PC-3 (cell line): ENCODE measurements around the gene MIA. TPM values are rescaled to one million over a fixed set of nuclear protein-coding genes. Genes with fewer than 3 reads are reported as not detected.

Experiments
- ATAC-seq: fragments of 200-7000 bp; cut with Tn5 transposase; 2 replicates; pipeline ENCODE4 v1.9.1; 2020; ENCODE audit warnings: mild to moderate bottlenecking, moderate library complexity
- BruUV-seq: library from RNA; stranded (reverse); fragments of 400-500 nt; replicated peaks from 2 replicates; lab custom pipeline; 2021; lab: Mats Ljungman, UMichigan
- CTCF ChIA-PET: fragments of 300-600 bp; sonication (Branson Sonifier 250); formaldehyde crosslinking; loops from one replicate; lab custom pipeline; 2022; ENCODE audit warnings: antibody characterized with exemption; lab: Charles Lee
- POLR2A ChIA-PET: fragments of 300-600 bp; sonication (Branson Sonifier 250); formaldehyde crosslinking; loops from one replicate; lab custom pipeline; 2022; ENCODE audit warnings: antibody characterized with exemption; ENCODE audit not compliant: unreplicated experiment; lab: Charles Lee
- DNase-seq: peaks from one replicate; pipeline ENCODE4 v3.0.0-alpha.2; 2015
- H2AFZ ChIP-seq: fragments of 300-600 bp; sonication (generic); 2 replicates; pipeline ENCODE4 v1.6.0; 2016; ENCODE audit warnings: antibody characterized with exemption, low read length
- H3F3A ChIP-seq: fragments of 300-600 bp; sonication (generic); one replicate; pipeline ENCODE4 v1.6.0; 2017; ENCODE audit warnings: antibody characterized with exemption, low read length, control low read depth, mild to moderate bottlenecking; ENCODE audit not compliant: unreplicated experiment
- H3K27ac ChIP-seq: fragments of 300-600 bp; sonication (generic); 2 replicates; pipeline ENCODE4 v1.5.1; 2016; ENCODE audit warnings: mild to moderate bottlenecking, low read length
- H3K27me3 ChIP-seq: fragments of 300-600 bp; sonication (generic); 2 replicates; pipeline ENCODE4 v1.6.1; 2016; ENCODE audit warnings: low read length, mixed read lengths
- H3K36me3 ChIP-seq: fragments of 300-600 bp; sonication (generic); 2 replicates; pipeline ENCODE4 v1.6.1; 2016; ENCODE audit warnings: low read depth, mixed run types, low read length, mixed read lengths
- H3K4me1 ChIP-seq: fragments of 300-600 bp; sonication (generic); 2 replicates; pipeline ENCODE4 v1.5.1; 2016; ENCODE audit warnings: low read length; ENCODE audit not compliant: insufficient read depth
- H3K4me2 ChIP-seq: fragments of 300-600 bp; sonication (generic); 2 replicates; pipeline ENCODE4 v1.6.0; 2016; ENCODE audit warnings: low read length
- H3K4me3 ChIP-seq: fragments of 300-600 bp; sonication (generic); 2 replicates; pipeline ENCODE4 v1.5.1; 2016; ENCODE audit warnings: mild to moderate bottlenecking, low read length, mixed read lengths
- H3K79me2 ChIP-seq: fragments of 300-600 bp; sonication (generic); 2 replicates; pipeline ENCODE4 v1.6.1; 2017; ENCODE audit warnings: low read length, mixed read lengths
- H3K9ac ChIP-seq: fragments of 300-600 bp; sonication (generic); 2 replicates; pipeline ENCODE4 v1.6.0; 2016; ENCODE audit warnings: mild to moderate bottlenecking, low read length
- H3K9me2 ChIP-seq: fragments of 300-600 bp; sonication (generic); replicated peaks from 2 replicates; pipeline ENCODE4 v1.6.1; 2016; ENCODE audit warnings: mixed run types, low read length, mixed read lengths
- H3K9me3 ChIP-seq: fragments of 300-600 bp; sonication (generic); 2 replicates; pipeline ENCODE4 v1.6.1; 2016; ENCODE audit warnings: low read length, mixed read lengths
- H4K20me1 ChIP-seq: fragments of 300-600 bp; sonication (generic); 2 replicates; pipeline ENCODE4 v1.6.1; 2016; ENCODE audit warnings: low read length, mixed read lengths
- CTCF ChIP-seq: fragments of 300-600 bp; sonication (generic); conservative IDR thresholded peaks from 2 replicates; pipeline ENCODE4 v1.5.1; 2017; ENCODE audit warnings: antibody characterized with exemption, low read depth, mild to moderate bottlenecking, low read length
- EZH2 ChIP-seq: fragments of 300-600 bp; sonication (generic); IDR thresholded peaks from one replicate; pipeline ENCODE4 v1.6.1; 2017; ENCODE audit warnings: antibody characterized with exemption, mild to moderate bottlenecking, low read length; ENCODE audit not compliant: unreplicated experiment
- EZH2phosphoT487 ChIP-seq: fragments of 300-600 bp; sonication (generic); IDR thresholded peaks from 2 replicates; pipeline ENCODE4 v1.6.1; 2018; ENCODE audit warnings: mild to moderate bottlenecking, antibody characterized with exemption, low read length, borderline replicate concordance
- intact Hi-C: fragments of 100-400 bp; cut with micrococcal nuclease; formaldehyde crosslinking; loops from 2 replicates; pipeline ENCODE4 v1.9.0; 2023
- total RNA-seq: library from RNA; depleted of rRNA; stranded (reverse); fragments of >200 nt; gene quantifications from 2 replicates; pipeline ENCODE4 v1.2.3, GENCODE V29; 2014

Gene MIA
- total RNA-seq, 1 experiment from 2014 or later, result not detected

- no TSS peak for BruUV-seq
- Histone ChIP-seq H3K4me1 (no peaks in the 10 kb centered on the region), H3K4me3 (no peak overlapping the region), H3F3A (no peaks in the 10 kb centered on the region), H3K9me3 (no peaks in the 10 kb centered on the region), H3K9me2 (no peaks in the 10 kb centered on the region), H3K79me2 (no peaks in the 10 kb centered on the region), H3K9ac (no peak overlapping the region), H2AFZ (no peak overlapping the region), H3K27me3 (no peaks in the 10 kb centered on the region), H4K20me1 (no peaks in the 10 kb centered on the region), H3K36me3 (peaks cover 22% of the 10 kb centered on the region), H3K27ac (no peak overlapping the region), H3K4me2 (no peak overlapping the region)
- intact Hi-C loops, result no loop called here
- no peak for TF ChIP-seq EZH2
- TF ChIP-seq CTCF, result no peak
- no peak for TF ChIP-seq EZH2phosphoT487
- DNase-seq, result no peak
- ChIA-PET POLR2A (no interaction called here), CTCF (no interaction called here)
- no peak for ATAC-seq
These were observed 42.2 kb upstream of the MIA start for GRCh38 chr19:40733149-40733548.

GRCh38 chr19:40735013-40735771, 40.1 kb upstream of the MIA start:
- no peak overlapping the region for H3K9ac ChIP-seq
- H3K9me2 ChIP-seq, result no peaks in the 10 kb centered on the region
- ATAC-seq (no peak), DNase-seq (no peak)
- H3K4me2 ChIP-seq, result no peak overlapping the region
- no peak overlapping the region for H2AFZ ChIP-seq
- H3K27ac ChIP-seq, result no peak overlapping the region
- ChIA-PET POLR2A (no interaction called here), CTCF (no interaction called here)
- H3K27me3 ChIP-seq, result no peaks in the 10 kb centered on the region
- intact Hi-C loops, result no loop called here
- BruUV-seq, result no TSS peak
- H3K4me1 ChIP-seq, result no peaks in the 10 kb centered on the region
- no peaks in the 10 kb centered on the region for H3K79me2 ChIP-seq
- no peaks in the 10 kb centered on the region for H3K9me3 ChIP-seq
- peaks cover 19% of the 10 kb centered on the region for H3K36me3 ChIP-seq
- TF ChIP-seq CTCF (no peak), EZH2 (no peak), EZH2phosphoT487 (no peak)
- H3F3A ChIP-seq, result no peaks in the 10 kb centered on the region
- H3K4me3 ChIP-seq, result no peak overlapping the region
- no peaks in the 10 kb centered on the region for H4K20me1 ChIP-seq

GRCh38 chr19:40736661-40737060, 38.7 kb upstream of the MIA start:
- CTCF ChIA-PET, result no interaction called here
- Histone ChIP-seq H3K79me2 (no peaks in the 10 kb centered on the region), H3K27ac (no peak overlapping the region), H3K9ac (no peak overlapping the region), H3K9me3 (no peaks in the 10 kb centered on the region), H3K4me2 (no peak overlapping the region), H4K20me1 (no peaks in the 10 kb centered on the region), H3F3A (no peaks in the 10 kb centered on the region), H3K4me3 (no peak overlapping the region), H3K27me3 (no peaks in the 10 kb centered on the region), H3K4me1 (no peaks in the 10 kb centered on the region), H3K36me3 (peaks cover 14% of the 10 kb centered on the region), H3K9me2 (no peaks in the 10 kb centered on the region), H2AFZ (no peak overlapping the region)
- DNase-seq, result no peak
- BruUV-seq, result no TSS peak
- no peak for ATAC-seq
- intact Hi-C loops, result no loop called here
- no peak for TF ChIP-seq EZH2
- no peak for TF ChIP-seq CTCF
- no peak for TF ChIP-seq EZH2phosphoT487
- POLR2A ChIA-PET, result no interaction called here
